B cell (primary cell): ENCODE results near the gene PARD3B.

Experiments
- CTCF ChIP-seq: fragments of 200-600 bp; IDR thresholded peaks from one replicate; pipeline ENCODE4 v1.8.0; 2022; ENCODE audit warnings: antibody characterized with exemption, mild to moderate bottlenecking
- EZH2 ChIP-seq: IDR thresholded peaks from 2 replicates; pipeline ENCODE4 v1.6.1; 2012; ENCODE audit warnings: borderline replicate concordance, low read depth, mild to moderate bottlenecking, moderate library complexity, low read length; ENCODE audit not compliant: insufficient read depth, poor library complexity, severe bottlenecking

- no peak for TF ChIP-seq EZH2
- no peak for TF ChIP-seq CTCF
Measured at GRCh38 chr2:205212357-205212756, 667.1 kb downstream of the PARD3B start.
